ENCODE data around the gene TMEM248.

DNA sequence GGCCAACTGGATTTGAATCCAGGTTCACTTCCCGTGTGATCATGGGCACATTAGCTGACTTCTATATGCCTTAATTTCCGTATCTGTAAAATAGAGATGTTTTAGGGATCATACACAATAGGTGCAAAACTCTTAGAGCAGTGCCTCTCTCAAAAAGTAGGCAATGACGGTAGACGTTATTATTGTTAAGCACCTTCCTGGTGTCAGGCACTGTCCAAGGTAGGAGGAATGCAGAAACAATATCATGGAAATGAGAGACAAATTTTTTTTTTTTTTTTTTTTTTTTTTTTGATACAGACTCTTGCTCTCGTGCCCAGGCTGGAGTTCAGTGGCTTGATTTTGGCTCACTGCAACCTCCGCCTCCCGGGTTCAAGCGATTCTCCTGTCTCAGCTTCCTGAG, 8.1 kb downstream of the TMEM248 start:
- TF ChIP-seq, protein P1, sequence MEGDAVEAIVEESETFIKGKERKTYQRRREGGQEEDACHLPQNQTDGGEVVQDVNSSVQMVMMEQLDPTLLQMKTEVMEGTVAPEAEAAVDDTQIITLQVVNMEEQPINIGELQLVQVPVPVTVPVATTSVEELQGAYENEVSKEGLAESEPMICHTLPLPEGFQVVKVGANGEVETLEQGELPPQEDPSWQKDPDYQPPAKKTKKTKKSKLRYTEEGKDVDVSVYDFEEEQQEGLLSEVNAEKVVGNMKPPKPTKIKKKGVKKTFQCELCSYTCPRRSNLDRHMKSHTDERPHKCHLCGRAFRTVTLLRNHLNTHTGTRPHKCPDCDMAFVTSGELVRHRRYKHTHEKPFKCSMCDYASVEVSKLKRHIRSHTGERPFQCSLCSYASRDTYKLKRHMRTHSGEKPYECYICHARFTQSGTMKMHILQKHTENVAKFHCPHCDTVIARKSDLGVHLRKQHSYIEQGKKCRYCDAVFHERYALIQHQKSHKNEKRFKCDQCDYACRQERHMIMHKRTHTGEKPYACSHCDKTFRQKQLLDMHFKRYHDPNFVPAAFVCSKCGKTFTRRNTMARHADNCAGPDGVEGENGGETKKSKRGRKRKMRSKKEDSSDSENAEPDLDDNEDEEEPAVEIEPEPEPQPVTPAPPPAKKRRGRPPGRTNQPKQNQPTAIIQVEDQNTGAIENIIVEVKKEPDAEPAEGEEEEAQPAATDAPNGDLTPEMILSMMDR (conservative IDR thresholded peaks at IDR 0.05; ENCODE audit: low read depth in 2 of 2) = no peak
- TF ChIP-seq POLR2AphosphoS5 (IDR thresholded peaks at IDR 0.05; ENCODE audit: low read depth) (no peak), EZH2 (IDR thresholded peaks at IDR 0.05; ENCODE audit: low read depth, unreplicated experiment) (no peak), JUNB (IDR thresholded peaks at IDR 0.05; ENCODE audit: unreplicated experiment) (no peak), STAT1 (IDR thresholded peaks at IDR 0.05; ENCODE audit: unreplicated experiment) (no peak), CREB1 (CRISPR knock-in tag; IDR thresholded peaks at IDR 0.05; ENCODE audit: low read depth) (no peak), EZH2phosphoT487 (IDR thresholded peaks at IDR 0.05; ENCODE audit: unreplicated experiment) (no peak), ZNF114 (CRISPR knock-in tag; IDR thresholded peaks at IDR 0.05) (no peak), NANOG (IDR thresholded peaks at IDR 0.05; ENCODE audit: borderline replicate concordance) (no peak), ZNF331 (CRISPR knock-in tag; IDR thresholded peaks at IDR 0.05; ENCODE audit: low read depth) (no peak)
- TF ChIP-seq, protein P2, sequence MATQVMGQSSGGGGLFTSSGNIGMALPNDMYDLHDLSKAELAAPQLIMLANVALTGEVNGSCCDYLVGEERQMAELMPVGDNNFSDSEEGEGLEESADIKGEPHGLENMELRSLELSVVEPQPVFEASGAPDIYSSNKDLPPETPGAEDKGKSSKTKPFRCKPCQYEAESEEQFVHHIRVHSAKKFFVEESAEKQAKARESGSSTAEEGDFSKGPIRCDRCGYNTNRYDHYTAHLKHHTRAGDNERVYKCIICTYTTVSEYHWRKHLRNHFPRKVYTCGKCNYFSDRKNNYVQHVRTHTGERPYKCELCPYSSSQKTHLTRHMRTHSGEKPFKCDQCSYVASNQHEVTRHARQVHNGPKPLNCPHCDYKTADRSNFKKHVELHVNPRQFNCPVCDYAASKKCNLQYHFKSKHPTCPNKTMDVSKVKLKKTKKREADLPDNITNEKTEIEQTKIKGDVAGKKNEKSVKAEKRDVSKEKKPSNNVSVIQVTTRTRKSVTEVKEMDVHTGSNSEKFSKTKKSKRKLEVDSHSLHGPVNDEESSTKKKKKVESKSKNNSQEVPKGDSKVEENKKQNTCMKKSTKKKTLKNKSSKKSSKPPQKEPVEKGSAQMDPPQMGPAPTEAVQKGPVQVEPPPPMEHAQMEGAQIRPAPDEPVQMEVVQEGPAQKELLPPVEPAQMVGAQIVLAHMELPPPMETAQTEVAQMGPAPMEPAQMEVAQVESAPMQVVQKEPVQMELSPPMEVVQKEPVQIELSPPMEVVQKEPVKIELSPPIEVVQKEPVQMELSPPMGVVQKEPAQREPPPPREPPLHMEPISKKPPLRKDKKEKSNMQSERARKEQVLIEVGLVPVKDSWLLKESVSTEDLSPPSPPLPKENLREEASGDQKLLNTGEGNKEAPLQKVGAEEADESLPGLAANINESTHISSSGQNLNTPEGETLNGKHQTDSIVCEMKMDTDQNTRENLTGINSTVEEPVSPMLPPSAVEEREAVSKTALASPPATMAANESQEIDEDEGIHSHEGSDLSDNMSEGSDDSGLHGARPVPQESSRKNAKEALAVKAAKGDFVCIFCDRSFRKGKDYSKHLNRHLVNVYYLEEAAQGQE (IDR thresholded peaks at IDR 0.05; ENCODE audit: unreplicated experiment) = peak; percentile 48
- TF ChIP-seq, protein P3, sequence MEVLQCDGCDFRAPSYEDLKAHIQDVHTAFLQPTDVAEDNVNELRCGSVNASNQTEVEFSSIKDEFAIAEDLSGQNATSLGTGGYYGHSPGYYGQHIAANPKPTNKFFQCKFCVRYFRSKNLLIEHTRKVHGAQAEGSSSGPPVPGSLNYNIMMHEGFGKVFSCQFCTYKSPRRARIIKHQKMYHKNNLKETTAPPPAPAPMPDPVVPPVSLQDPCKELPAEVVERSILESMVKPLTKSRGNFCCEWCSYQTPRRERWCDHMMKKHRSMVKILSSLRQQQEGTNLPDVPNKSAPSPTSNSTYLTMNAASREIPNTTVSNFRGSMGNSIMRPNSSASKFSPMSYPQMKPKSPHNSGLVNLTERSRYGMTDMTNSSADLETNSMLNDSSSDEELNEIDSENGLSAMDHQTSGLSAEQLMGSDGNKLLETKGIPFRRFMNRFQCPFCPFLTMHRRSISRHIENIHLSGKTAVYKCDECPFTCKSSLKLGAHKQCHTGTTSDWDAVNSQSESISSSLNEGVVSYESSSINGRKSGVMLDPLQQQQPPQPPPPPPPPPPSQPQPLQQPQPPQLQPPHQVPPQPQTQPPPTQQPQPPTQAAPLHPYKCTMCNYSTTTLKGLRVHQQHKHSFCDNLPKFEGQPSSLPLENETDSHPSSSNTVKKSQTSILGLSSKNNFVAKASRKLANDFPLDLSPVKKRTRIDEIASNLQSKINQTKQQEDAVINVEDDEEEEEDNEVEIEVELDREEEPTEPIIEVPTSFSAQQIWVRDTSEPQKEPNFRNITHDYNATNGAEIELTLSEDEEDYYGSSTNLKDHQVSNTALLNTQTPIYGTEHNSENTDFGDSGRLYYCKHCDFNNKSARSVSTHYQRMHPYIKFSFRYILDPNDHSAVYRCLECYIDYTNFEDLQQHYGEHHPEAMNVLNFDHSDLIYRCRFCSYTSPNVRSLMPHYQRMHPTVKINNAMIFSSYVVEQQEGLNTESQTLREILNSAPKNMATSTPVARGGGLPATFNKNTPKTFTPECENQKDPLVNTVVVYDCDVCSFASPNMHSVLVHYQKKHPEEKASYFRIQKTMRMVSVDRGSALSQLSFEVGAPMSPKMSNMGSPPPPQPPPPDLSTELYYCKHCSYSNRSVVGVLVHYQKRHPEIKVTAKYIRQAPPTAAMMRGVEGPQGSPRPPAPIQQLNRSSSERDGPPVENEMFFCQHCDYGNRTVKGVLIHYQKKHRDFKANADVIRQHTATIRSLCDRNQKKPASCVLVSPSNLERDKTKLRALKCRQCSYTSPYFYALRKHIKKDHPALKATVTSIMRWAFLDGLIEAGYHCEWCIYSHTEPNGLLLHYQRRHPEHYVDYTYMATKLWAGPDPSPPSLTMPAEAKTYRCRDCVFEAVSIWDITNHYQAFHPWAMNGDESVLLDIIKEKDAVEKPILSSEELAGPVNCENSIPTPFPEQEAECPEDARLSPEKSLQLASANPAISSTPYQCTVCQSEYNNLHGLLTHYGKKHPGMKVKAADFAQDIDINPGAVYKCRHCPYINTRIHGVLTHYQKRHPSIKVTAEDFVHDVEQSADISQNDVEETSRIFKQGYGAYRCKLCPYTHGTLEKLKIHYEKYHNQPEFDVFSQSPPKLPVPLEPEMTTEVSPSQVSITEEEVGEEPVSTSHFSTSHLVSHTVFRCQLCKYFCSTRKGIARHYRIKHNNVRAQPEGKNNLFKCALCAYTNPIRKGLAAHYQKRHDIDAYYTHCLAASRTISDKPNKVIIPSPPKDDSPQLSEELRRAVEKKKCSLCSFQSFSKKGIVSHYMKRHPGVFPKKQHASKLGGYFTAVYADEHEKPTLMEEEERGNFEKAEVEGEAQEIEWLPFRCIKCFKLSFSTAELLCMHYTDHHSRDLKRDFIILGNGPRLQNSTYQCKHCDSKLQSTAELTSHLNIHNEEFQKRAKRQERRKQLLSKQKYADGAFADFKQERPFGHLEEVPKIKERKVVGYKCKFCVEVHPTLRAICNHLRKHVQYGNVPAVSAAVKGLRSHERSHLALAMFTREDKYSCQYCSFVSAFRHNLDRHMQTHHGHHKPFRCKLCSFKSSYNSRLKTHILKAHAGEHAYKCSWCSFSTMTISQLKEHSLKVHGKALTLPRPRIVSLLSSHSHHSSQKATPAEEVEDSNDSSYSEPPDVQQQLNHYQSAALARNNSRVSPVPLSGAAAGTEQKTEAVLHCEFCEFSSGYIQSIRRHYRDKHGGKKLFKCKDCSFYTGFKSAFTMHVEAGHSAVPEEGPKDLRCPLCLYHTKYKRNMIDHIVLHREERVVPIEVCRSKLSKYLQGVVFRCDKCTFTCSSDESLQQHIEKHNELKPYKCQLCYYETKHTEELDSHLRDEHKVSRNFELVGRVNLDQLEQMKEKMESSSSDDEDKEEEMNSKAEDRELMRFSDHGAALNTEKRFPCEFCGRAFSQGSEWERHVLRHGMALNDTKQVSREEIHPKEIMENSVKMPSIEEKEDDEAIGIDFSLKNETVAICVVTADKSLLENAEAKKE (CRISPR knock-in tag; IDR thresholded peaks at IDR 0.05) = no peak
